ENCODE measurements around the gene IGFBP1. TPM values are rescaled to one million over a fixed set of nuclear protein-coding genes. Genes with fewer than 3 reads are reported as not detected.

IGFBP1 gene
- polyA plus RNA-seq, 1 of the 3 experiments (the other 2 are of a cell fraction), result not detected

DNA sequence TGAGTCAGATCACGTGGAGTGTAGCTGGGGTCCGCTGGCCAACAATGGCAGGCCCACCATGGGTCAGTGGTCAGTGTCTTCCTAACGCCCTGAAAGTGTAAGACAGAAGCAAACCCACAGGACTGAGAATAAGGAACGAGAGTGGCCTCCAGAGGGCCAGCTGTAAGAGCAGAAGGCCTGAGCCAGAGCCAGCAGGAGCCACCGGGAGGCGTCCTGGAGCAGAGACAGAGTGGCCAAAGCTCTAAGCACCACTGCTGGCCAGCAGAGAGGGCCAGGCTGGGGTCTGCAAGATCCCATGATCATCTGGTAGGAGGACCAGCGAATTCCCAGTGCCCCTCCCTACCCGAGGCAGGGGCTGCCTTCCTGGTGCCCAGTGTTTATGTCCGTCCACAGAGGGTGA is 24.6 kb upstream of the IGFBP1 start:
- Histone ChIP-seq H3K27me3 (ENCODE audit: insufficient read depth) (peaks cover 34% of the 10 kb centered on the region), H3K4me2 (no peak overlapping the region), H3K27ac (ENCODE audit: low read depth in 2 of 2, low read length in 1 of 2) (no peak overlapping the region), H2AFZ (ENCODE audit: low read depth) (no peak overlapping the region), H3K79me2 (ENCODE audit: insufficient read depth) (no peaks in the 10 kb centered on the region), H3F3A (replicated peaks; ENCODE audit: insufficient read depth) (no peaks in the 10 kb centered on the region), H3K9me2 (no peaks in the 10 kb centered on the region), H4K20me1 (ENCODE audit: insufficient read depth) (no peaks in the 10 kb centered on the region), H3K36me3 (replicated peaks in 1 of 2; ENCODE audit: control insufficient read depth in 1 of 2, insufficient read depth in 2 of 2, low read length in 1 of 2) (no peaks in the 10 kb centered on the region), H3K9ac (no peak overlapping the region), H3K9me3 (no peaks in the 10 kb centered on the region), H3K4me1 (ENCODE audit: control insufficient read depth in 1 of 2, insufficient read depth in 2 of 2, low read depth in 1 of 2, low read length in 1 of 2) (no peaks in the 10 kb centered on the region; a peak in 1 of 4 replicates), H3K4me3 (ENCODE audit: low read depth in 2 of 2, low read length in 1 of 2) (no peak overlapping the region)
- TF ChIP-seq, protein P1, sequence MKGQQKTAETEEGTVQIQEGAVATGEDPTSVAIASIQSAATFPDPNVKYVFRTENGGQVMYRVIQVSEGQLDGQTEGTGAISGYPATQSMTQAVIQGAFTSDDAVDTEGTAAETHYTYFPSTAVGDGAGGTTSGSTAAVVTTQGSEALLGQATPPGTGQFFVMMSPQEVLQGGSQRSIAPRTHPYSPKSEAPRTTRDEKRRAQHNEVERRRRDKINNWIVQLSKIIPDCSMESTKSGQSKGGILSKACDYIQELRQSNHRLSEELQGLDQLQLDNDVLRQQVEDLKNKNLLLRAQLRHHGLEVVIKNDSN (IDR thresholded peaks at IDR 0.05; ENCODE audit: borderline replicate concordance, low read depth), result no peak
- TF ChIP-seq YY1 (IDR thresholded peaks at IDR 0.05; ENCODE audit: low read depth) (no peak), GATA2 (CRISPR knock-in tag; IDR thresholded peaks at IDR 0.05) (no peak), SMC3 (IDR thresholded peaks at IDR 0.05; ENCODE audit: low read depth, low read length) (0 out of 2 replicates have a peak, but pooled peaks have one; percentile 10), TCF12 (IDR thresholded peaks at IDR 0.05) (no peak), RCOR1 (IDR thresholded peaks at IDR 0.05; ENCODE audit: low read length) (no peak), FOSL2 (IDR thresholded peaks at IDR 0.05; ENCODE audit: borderline replicate concordance, low read depth) (no peak), CHD2 (IDR thresholded peaks at IDR 0.05; ENCODE audit: low read length, partially characterized antibody) (no peak), NFIC (IDR thresholded peaks at IDR 0.05; ENCODE audit: borderline replicate concordance) (no peak), RXRA (IDR thresholded peaks at IDR 0.05; ENCODE audit: borderline replicate concordance, low read depth) (no peak), JUND (IDR thresholded peaks at IDR 0.05) (no peak), TEAD4 (IDR thresholded peaks at IDR 0.05; ENCODE audit: borderline replicate concordance, insufficient read depth) (no peak)
- TF ChIP-seq, protein P2, sequence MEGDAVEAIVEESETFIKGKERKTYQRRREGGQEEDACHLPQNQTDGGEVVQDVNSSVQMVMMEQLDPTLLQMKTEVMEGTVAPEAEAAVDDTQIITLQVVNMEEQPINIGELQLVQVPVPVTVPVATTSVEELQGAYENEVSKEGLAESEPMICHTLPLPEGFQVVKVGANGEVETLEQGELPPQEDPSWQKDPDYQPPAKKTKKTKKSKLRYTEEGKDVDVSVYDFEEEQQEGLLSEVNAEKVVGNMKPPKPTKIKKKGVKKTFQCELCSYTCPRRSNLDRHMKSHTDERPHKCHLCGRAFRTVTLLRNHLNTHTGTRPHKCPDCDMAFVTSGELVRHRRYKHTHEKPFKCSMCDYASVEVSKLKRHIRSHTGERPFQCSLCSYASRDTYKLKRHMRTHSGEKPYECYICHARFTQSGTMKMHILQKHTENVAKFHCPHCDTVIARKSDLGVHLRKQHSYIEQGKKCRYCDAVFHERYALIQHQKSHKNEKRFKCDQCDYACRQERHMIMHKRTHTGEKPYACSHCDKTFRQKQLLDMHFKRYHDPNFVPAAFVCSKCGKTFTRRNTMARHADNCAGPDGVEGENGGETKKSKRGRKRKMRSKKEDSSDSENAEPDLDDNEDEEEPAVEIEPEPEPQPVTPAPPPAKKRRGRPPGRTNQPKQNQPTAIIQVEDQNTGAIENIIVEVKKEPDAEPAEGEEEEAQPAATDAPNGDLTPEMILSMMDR (IDR thresholded peaks at IDR 0.05), result peak; percentile 44
- TF ChIP-seq, protein P3, sequence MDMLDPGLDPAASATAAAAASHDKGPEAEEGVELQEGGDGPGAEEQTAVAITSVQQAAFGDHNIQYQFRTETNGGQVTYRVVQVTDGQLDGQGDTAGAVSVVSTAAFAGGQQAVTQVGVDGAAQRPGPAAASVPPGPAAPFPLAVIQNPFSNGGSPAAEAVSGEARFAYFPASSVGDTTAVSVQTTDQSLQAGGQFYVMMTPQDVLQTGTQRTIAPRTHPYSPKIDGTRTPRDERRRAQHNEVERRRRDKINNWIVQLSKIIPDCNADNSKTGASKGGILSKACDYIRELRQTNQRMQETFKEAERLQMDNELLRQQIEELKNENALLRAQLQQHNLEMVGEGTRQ (IDR thresholded peaks at IDR 0.05; ENCODE audit: borderline replicate concordance, low read depth, low read length), result no peak
- TF ChIP-seq, protein P4, sequence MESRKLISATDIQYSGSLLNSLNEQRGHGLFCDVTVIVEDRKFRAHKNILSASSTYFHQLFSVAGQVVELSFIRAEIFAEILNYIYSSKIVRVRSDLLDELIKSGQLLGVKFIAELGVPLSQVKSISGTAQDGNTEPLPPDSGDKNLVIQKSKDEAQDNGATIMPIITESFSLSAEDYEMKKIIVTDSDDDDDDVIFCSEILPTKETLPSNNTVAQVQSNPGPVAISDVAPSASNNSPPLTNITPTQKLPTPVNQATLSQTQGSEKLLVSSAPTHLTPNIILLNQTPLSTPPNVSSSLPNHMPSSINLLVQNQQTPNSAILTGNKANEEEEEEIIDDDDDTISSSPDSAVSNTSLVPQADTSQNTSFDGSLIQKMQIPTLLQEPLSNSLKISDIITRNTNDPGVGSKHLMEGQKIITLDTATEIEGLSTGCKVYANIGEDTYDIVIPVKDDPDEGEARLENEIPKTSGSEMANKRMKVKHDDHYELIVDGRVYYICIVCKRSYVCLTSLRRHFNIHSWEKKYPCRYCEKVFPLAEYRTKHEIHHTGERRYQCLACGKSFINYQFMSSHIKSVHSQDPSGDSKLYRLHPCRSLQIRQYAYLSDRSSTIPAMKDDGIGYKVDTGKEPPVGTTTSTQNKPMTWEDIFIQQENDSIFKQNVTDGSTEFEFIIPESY (IDR thresholded peaks at IDR 0.05; ENCODE audit: borderline replicate concordance, low read depth), result no peak
- TF ChIP-seq, protein P5, sequence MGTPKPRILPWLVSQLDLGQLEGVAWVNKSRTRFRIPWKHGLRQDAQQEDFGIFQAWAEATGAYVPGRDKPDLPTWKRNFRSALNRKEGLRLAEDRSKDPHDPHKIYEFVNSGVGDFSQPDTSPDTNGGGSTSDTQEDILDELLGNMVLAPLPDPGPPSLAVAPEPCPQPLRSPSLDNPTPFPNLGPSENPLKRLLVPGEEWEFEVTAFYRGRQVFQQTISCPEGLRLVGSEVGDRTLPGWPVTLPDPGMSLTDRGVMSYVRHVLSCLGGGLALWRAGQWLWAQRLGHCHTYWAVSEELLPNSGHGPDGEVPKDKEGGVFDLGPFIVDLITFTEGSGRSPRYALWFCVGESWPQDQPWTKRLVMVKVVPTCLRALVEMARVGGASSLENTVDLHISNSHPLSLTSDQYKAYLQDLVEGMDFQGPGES (IDR thresholded peaks at IDR 0.05; ENCODE audit: low read depth, low read length), result no peak
- ChIA-PET CTCF (interaction anchor here (1.2 to 3.2 kb wide), 4 partner anchors 9 to 603 kb away, joined by 3 to 17 read pairs (median 3); partner anchors contain the start of gene CCDC201), POLR2A (no interaction called here)
- DNase-seq, result no peak
- 41% methylated on average over 6 of the region's 9 CpGs for WGBS (ENCODE audit: low lambda C conversion rate)
